ENCODE results near the gene CHKA.

DNA sequence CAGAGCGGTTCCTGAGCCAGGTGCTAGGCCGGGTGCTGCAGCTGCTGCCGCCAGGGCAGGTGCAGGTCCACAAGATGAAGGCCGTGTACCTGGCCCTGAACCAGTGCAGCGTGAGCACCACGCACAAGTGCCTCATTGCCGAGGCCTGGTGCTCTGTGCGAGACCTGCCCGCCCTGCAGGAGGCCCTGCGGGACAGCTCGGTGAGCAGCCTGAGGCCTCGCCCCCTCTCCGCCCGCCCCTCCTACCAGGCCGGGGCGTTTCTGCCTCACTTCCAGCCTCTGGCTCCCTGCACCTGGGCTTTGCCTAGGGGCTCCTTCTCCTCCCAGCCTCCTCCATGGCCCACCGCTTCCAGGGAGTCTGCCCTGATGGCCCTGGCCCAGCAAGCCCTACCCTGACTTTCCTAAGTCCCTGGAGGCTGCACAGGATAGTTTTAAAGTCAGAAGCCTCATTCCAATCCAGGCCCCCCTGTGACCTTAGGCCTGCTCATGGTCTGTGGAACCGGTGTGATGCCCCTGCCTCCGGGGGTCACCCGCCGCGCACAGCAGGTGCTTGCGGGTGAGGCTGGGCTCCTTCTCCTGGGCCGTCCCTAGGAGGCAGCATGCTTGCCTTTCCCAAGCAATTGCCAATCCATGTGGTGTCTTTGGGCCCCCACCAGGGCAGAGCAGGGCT lies 76.9 kb downstream of the CHKA start:
- no peak for TF ChIP-seq EZH2 (IDR thresholded peaks at IDR 0.05)
- TF ChIP-seq POLR2AphosphoS5 (IDR thresholded peaks at IDR 0.05; ENCODE audit: borderline replicate concordance, low read depth, low read length), result no peak
- TF ChIP-seq FOXP2 (optimal IDR thresholded peaks at IDR 0.05; ENCODE audit: control extremely low read depth, extremely low read length, insufficient read depth), result no peak

Measured in SK-N-MC (cell line).